Measurements from ENCODE around the gene ANKRD53. TPM values are rescaled to one million over a fixed set of nuclear protein-coding genes. Genes with fewer than 3 reads are reported as not detected.

ANKRD53 gene
- 0.38 TPM for total RNA-seq
- long read RNA-seq, partial matches to known transcripts: 0 of 3 reads
- long read RNA-seq, other reads (novel, unspliced or antisense): 3 of 3 reads

- intact Hi-C loops (cut with DNase I): no loop called here
- DNase-seq (ENCODE audit: low spot score): peak; percentile 78
Observed at GRCh38 chr2:70978341-70979179, at the start of gene ANKRD53. ANKRD53 (plus strand) TSS chr2:70978630; CDS start chr2:70978646, 16 bp downstream.

DNA sequence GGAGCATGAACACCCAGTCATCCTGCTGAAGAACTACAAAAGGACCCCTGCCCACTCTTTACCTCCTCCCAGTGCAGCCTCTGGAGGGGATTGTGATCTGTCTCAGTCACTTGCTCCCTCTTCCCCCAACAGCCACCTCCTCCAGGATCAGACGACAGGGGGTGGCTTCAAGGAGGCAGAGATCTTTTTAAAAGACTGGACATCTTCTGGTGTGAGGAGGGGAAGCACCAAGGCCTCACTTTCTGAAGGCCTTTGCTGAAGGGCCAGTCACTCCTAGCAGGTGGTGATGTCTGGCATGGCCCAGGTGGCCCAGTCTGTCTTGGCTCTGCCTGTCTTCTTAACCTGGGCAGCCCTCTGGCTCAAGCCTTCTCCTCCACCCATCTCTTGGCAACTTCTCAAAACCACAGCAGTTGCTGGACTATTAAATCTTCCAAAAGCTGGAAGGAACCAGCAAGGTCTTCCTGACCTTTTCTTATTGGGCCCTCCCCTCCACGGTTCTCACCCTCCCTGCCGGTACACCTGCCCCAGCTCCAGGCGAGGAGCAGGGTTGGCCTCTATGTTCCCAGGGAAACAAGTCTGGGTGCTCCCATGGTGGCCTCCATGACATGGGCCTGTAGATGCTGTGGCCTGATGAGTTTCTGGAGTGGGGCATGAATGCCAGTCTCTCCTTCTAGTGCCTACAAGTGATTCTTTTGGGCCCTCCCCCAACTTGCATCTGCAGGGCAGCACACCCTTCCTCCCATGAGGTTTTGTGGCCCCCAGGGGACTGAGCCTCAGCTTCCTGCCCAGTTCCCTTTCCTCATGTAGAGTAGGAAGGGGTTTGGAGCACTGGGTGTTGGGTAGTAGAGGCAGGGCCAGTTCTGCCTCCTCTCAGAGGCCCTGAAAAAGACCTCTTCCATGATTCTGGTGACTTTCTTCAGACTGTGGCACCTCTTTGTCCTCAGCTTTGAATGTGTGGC lies 47.8 kb upstream of the ANKRD53 start:
- no peak for DNase-seq (ENCODE audit: low spot score)
- intact Hi-C loops (cut with DNase I): no loop called here

- no peak for DNase-seq (ENCODE audit: low spot score)
Observed at GRCh38 chr2:70931376-70932000, 46.9 kb upstream of the ANKRD53 start.

DNA sequence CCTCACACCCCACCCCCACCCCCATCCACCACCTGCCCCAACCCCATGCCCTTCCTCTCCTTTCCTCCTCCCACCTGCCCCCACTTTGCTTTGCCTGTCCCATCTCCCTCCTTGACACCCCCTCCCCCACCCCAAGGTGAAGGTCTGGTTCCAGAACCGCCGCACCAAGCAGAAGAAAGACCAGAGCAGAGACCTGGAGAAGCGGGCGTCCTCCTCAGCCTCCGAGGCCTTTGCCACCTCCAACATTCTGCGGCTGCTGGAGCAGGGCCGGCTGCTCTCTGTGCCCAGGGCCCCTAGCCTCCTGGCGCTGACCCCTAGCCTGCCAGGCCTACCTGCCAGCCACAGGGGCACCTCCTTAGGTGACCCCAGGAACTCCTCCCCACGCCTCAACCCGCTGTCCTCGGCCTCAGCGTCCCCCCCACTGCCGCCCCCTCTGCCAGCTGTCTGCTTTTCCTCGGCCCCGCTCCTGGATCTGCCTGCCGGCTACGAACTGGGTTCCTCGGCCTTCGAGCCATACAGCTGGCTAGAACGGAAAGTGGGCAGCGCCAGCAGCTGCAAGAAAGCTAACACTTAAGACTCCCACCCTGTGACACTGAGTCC lies 45.7 kb upstream of the ANKRD53 start:
- DNase-seq (ENCODE audit: low spot score): no peak
- intact Hi-C loops (cut with DNase I): no loop called here

More at GRCh38 chr2:70931376-70932000, 46.9 kb upstream of the ANKRD53 start:
- intact Hi-C loops (cut with DNase I): no loop called here

- peak; percentile 2 for DNase-seq (ENCODE audit: low spot score)
- intact Hi-C loops (cut with DNase I): no loop called here
Observed at GRCh38 chr2:70934981-70935380, 43.4 kb upstream of the ANKRD53 start.

- intact Hi-C loops (cut with DNase I): no loop called here
- peak; percentile 47 for DNase-seq (ENCODE audit: low spot score)
Observed at GRCh38 chr2:70935468-70936164, 42.8 kb upstream of the ANKRD53 start, which contains the start of gene ATP6V1B1. ATP6V1B1 (plus strand) TSS chr2:70935900; CDS start chr2:70935955, 55 bp downstream.

GRCh38 chr2:70936165-70936978 lies 42.1 kb upstream of the ANKRD53 start:
- peak; percentile 62 for DNase-seq (ENCODE audit: low spot score)
- intact Hi-C loops (cut with DNase I): no loop called here

- intact Hi-C loops (cut with DNase I): no loop called here
Observed at GRCh38 chr2:70936979-70937811, 41.2 kb upstream of the ANKRD53 start.

DNA sequence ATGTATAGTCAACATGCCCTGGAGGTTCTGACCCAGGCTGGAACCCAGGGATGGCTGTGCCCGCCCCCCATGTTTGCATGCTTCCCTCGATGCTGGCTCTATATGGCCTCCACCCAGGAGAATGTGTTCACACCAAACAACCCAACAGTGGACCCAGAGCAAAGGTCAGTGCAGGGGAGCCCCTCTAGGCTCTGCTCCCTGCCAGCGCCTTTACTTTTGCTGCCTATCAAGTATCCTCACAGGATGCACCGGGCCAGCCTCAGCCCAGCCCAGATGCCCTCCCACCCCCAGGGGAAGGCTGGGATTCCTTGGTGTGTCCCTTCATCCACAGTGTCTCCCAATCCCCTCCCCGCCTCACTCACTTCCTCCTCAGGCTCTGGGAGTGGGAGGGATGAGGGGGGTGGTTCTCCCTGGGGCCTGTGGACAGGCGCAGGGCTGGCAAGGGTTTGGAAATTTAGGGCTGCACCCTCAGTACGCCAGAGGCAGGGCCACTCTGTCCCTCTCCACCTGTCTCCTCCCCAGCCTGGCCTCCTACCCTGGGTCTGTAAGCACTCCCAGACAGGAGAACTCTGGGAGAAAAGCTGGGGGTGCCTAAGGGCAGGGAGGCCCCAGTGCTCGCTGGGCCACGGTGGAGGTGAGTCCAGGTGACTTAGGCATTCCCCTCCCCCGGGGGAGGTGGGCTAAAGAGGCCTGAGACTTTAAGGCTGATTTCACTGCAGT lies 40.4 kb upstream of the ANKRD53 start:
- DNase-seq (ENCODE audit: low spot score): peak; percentile 62
- intact Hi-C loops (cut with DNase I): no loop called here

More at GRCh38 chr2:70936979-70937811, 41.2 kb upstream of the ANKRD53 start:
- DNase-seq (ENCODE audit: low spot score): peak; percentile 56

DNA sequence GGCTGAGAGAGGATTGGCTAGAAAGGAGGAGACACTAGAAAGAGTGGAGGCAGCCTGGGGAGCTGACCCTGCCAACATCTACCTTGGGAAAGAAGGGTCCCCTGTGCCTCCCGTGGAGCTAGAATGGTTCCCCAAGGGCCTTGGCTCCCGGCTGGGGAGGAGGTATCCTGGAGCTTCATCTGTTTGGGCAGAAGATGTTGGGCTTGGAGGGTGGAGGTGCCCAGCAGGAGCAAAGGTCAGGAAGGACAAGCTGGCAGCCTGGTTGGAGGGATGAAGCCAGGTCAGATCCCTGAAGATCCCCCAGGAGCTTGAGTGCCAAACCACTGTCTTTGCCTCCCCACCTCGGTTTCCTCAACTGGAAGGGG lies 39.9 kb upstream of the ANKRD53 start:
- intact Hi-C loops (cut with DNase I): no loop called here
- DNase-seq (ENCODE audit: low spot score): no peak

- intact Hi-C loops (cut with DNase I): no loop called here
- peak; percentile 64 for DNase-seq (ENCODE audit: low spot score)
Observed at GRCh38 chr2:70939001-70939838, 39.2 kb upstream of the ANKRD53 start.

DNA sequence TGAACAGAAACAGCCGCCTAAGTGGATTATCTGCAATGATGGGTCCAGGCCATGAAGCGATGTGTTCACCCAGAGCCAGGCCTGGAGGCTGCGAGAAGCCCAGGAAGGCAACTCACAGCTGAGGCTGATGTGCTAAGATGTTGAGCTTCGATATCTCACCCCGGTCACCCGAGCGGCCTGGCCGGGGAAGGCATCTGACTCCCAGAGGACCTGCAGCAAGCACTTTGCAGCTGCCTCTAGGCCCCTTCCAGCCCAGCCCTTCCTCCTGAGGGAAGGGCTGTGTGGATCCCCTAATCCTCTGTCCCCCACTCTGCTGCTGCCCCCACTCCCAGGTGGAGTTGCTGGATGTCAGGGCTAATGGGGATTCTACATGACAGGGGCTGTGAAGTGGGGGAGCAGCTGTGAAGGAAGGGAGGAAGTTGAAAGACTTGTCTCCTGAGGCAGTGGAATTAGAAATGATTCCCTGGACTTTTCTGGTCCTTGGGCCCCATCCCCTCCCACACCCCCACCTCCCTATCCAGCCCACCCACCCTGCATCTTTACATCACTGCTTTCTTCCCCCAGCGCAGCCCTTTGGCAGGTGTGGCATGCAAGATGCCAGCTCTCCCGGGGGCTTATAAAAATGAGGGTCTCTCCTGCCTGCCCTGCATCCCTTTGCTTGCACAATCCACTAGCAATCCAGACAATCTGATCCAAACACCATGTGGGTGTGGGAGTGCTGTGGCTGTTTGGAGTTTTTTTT lies 38.4 kb upstream of the ANKRD53 start:
- intact Hi-C loops (cut with DNase I): no loop called here
- peak; percentile 71 for DNase-seq (ENCODE audit: low spot score)

GRCh38 chr2:70941186-70941585 lies 37.2 kb upstream of the ANKRD53 start:
- intact Hi-C loops (cut with DNase I): no loop called here
- DNase-seq (ENCODE audit: low spot score): peak; percentile 72

DNA sequence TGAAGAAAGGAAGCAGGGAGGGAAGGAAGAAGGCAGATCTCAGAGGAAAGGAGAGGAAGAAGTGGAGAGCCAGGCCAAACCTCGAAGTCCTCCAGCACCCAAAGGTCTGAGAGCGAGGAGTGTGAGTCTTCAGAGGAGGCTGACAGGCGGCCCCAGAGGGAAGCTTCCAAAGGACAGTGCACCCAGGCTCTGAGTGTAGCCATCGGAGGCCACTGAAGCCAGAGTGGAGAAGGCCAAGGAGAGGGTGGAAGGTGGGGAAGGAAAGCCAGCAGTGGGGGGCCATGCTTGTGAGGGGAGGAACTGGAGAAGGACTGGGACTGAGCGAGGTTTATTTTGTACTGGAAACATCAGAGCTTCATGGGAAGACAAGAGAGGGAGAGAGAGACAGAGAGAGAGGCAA lies 36.7 kb upstream of the ANKRD53 start:
- peak; percentile 56 for DNase-seq (ENCODE audit: low spot score)
- intact Hi-C loops (cut with DNase I): no loop called here
